NCI-H1694 (cell line): ENCODE results near the gene NFKBIL1.

ENCODE experiments used
- DNase-seq: peaks from one replicate; lab custom pipeline; 2025; lab: John Stamatoyannopoulos, UW

Gene NFKBIL1

GRCh38 chr6:31559958-31560696, 12.7 kb downstream of the NFKBIL1 start:
- DNase-seq, result no peak

- DNase-seq, result no peak
Measured at GRCh38 chr6:31560697-31561058, 13.3 kb downstream of the NFKBIL1 start.

- DNase-seq, result no peak
Measured at GRCh38 chr6:31567531-31568370, 20.3 kb downstream of the NFKBIL1 start.

GRCh38 chr6:31568537-31568961, 21.1 kb downstream of the NFKBIL1 start:
- no peak for DNase-seq

GRCh38 chr6:31569861-31570536, 22.6 kb downstream of the NFKBIL1 start:
- no peak for DNase-seq

- DNase-seq, result no peak
Measured at GRCh38 chr6:31572041-31572911, 24.9 kb downstream of the NFKBIL1 start, which contains the start of gene LTA. LTA (plus strand) TSS chr6:31572289; CDS start chr6:31572743, 454 bp downstream.

- DNase-seq, result no peak
Measured at GRCh38 chr6:31573239-31574105, 26.1 kb downstream of the NFKBIL1 start.

GRCh38 chr6:31574106-31575061, 27.0 kb downstream of the NFKBIL1 start:
- no peak for DNase-seq

GRCh38 chr6:31575335-31575901, 28.0 kb downstream of the NFKBIL1 start, which contains the start of gene TNF:
TNF (plus strand) TSS chr6:31575565; CDS start chr6:31575742, 177 bp downstream.
- no peak for DNase-seq

GRCh38 chr6:31575952-31576685, 28.7 kb downstream of the NFKBIL1 start:
- no peak for DNase-seq

GRCh38 chr6:31576897-31577578, 29.6 kb downstream of the NFKBIL1 start:
- no peak for DNase-seq

GRCh38 chr6:31577579-31577966, 30.2 kb downstream of the NFKBIL1 start:
- DNase-seq, result no peak

- DNase-seq, result no peak
Measured at GRCh38 chr6:31578184-31579118, 31.0 kb downstream of the NFKBIL1 start.

- DNase-seq, result no peak
Measured at GRCh38 chr6:31579119-31579505, 31.7 kb downstream of the NFKBIL1 start.

- no peak for DNase-seq
Measured at GRCh38 chr6:31579546-31580437, 32.4 kb downstream of the NFKBIL1 start.

GRCh38 chr6:31580438-31580740, 33.0 kb downstream of the NFKBIL1 start:
- no peak for DNase-seq
